AG08396 (cell line): ENCODE results near the gene PARD3B.

Experiments
- DNase-seq: peaks from one replicate; pipeline ENCODE4 v3.0.0; 2012; ENCODE audit warnings: low spot score, mixed read lengths

PARD3B gene

GRCh38 chr2:205619600-205619999, 1074.3 kb downstream of the PARD3B start:
- no peak for DNase-seq

GRCh38 chr2:205627085-205627484, 1081.8 kb downstream of the PARD3B start:
- DNase-seq = no peak

GRCh38 chr2:205628422-205628821, 1083.1 kb downstream of the PARD3B start:
- DNase-seq = no peak

- DNase-seq = no peak
These were observed 1084.0 kb downstream of the PARD3B start for GRCh38 chr2:205629091-205629776.

- DNase-seq = no peak
These were observed 1088.7 kb downstream of the PARD3B start for GRCh38 chr2:205633994-205634393.

- DNase-seq = no peak
These were observed 1091.5 kb downstream of the PARD3B start for GRCh38 chr2:205636549-205637319.

- no peak for DNase-seq
These were observed 1092.0 kb downstream of the PARD3B start for GRCh38 chr2:205637320-205637602.

GRCh38 chr2:205637779-205638503, 1092.7 kb downstream of the PARD3B start:
- no peak for DNase-seq

GRCh38 chr2:205640716-205641115, 1095.4 kb downstream of the PARD3B start:
- DNase-seq = no peak

GRCh38 chr2:205642599-205643356, 1097.5 kb downstream of the PARD3B start:
- no peak for DNase-seq

- DNase-seq = no peak
These were observed 1098.2 kb downstream of the PARD3B start for GRCh38 chr2:205643391-205643885.

GRCh38 chr2:205644018-205644417, 1098.7 kb downstream of the PARD3B start:
- DNase-seq = peak; percentile 20

GRCh38 chr2:205646680-205647079, 1101.4 kb downstream of the PARD3B start:
- DNase-seq = no peak

- DNase-seq = peak; percentile 18
These were observed 1105.2 kb downstream of the PARD3B start for GRCh38 chr2:205650450-205650849.

- DNase-seq = no peak
These were observed 1105.7 kb downstream of the PARD3B start for GRCh38 chr2:205650931-205651330.

GRCh38 chr2:205651719-205652118, 1106.4 kb downstream of the PARD3B start:
- DNase-seq = no peak

GRCh38 chr2:205654878-205655605, 1109.8 kb downstream of the PARD3B start:
- DNase-seq = peak; percentile 58

GRCh38 chr2:205655779-205656456, 1110.6 kb downstream of the PARD3B start:
- no peak for DNase-seq

- DNase-seq = no peak
These were observed 1111.2 kb downstream of the PARD3B start for GRCh38 chr2:205656461-205656860.

GRCh38 chr2:205656941-205657340, 1111.7 kb downstream of the PARD3B start:
- DNase-seq = no peak

GRCh38 chr2:205657579-205657978, 1112.3 kb downstream of the PARD3B start:
- no peak for DNase-seq
